Mucosa of descending colon (tissue), 3 donors: ENCODE measurements around the gene OPA3. TPM values are rescaled to one million over a fixed set of nuclear protein-coding genes. Genes with fewer than 3 reads are reported as not detected.

Experiments used
- ATAC-seq: fragments of 200-7000 bp; cut with Tn5 transposase; one replicate; pipeline ENCODE4 v1.9.1; 2020; ENCODE audit warnings: mild to moderate bottlenecking, moderate library complexity
- DNase-seq, 3 donors: peaks; one replicate each; pipeline ENCODE4 v3.0.0-alpha.2; 2020
- H3K36me3 ChIP-seq: fragments of 200-600 bp; one replicate; pipeline ENCODE4 v1.8.0; 2021; ENCODE audit warnings: low read depth, mild to moderate bottlenecking
- H3K4me1 ChIP-seq: fragments of 200-600 bp; one replicate; pipeline ENCODE4 v1.8.0; 2021; ENCODE audit warnings: low read depth, mild to moderate bottlenecking
- H3K4me3 ChIP-seq: fragments of 200-600 bp; one replicate; pipeline ENCODE4 v1.8.0; 2021; ENCODE audit warnings: mild to moderate bottlenecking
- H3K9me3 ChIP-seq: fragments of 200-600 bp; one replicate; pipeline ENCODE4 v1.8.0; 2021; ENCODE audit warnings: mild to moderate bottlenecking
- CTCF ChIP-seq: fragments of 200-600 bp; IDR thresholded peaks from one replicate; pipeline ENCODE4 v1.8.0; 2022; ENCODE audit warnings: antibody characterized with exemption, mild to moderate bottlenecking
- intact Hi-C, 2 donors: fragments of 100-400 bp; cut with DNase I in 1 of 2; cut with micrococcal nuclease in 1 of 2; formaldehyde crosslinking; loops; one replicate each; pipeline versions ENCODE4 v1.11.0 to v1.11.1; 2022; cut with DNase I, micrococcal nuclease
- total RNA-seq, 3 donors: library from RNA; stranded (reverse); fragmentation: NEBNext Ultra II Directional in 2 of 3; extraction: Animal tissue kit (Norgen Biotek cat#: 25700) in 2 of 3; gene quantifications; one replicate each; pipeline versions ENCODE4 v1.2.1 to v1.2.4, GENCODE V29; 2021 to 2023
- donor health status: DM: no; HTN: no; CAD: no; lungs with moderate emphysema.
- donor health status: DM: no; HTN: no; CAD: no.
- donor health status: DM: no; HTN: yes; CAD: no.

The OPA3 gene
- total RNA-seq, 3 donors from 2014 or later = 12.1 to 16.4 (median 13.4) TPM

GRCh38 chr19:45503909-45504308, 80.7 kb downstream of the OPA3 start:
- TF ChIP-seq CTCF = no peak
- no peak overlapping the region for H3K4me3 ChIP-seq
- intact Hi-C loops = no loop called here
- H3K4me1 ChIP-seq = peaks cover 12% of the 10 kb centered on the region
- no peaks in the 10 kb centered on the region for H3K36me3 ChIP-seq
- no peak for ATAC-seq
- no peak for DNase-seq
- no peaks in the 10 kb centered on the region for H3K9me3 ChIP-seq

DNA sequence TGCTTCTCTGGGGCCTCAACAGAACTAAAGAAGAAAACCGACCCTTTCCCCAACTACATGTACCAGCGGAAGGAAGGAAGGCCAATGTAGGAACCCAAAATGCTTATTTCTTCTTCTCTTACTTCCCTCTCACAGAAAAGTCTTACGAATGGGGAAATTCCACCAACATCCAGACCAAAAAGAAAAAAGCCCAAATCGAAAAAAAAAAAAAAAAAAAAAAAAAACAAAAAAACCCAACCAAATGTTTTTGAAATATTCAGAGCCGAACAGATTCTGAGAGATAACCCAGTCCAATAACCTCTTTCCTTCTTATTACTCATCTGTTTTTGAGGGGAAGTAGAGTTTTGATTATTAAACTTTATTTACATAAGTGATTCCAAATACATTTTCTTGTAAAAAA, 82.5 kb downstream of the OPA3 start:
- Histone ChIP-seq H3K36me3 (no peaks in the 10 kb centered on the region), H3K4me3 (no peak overlapping the region), H3K4me1 (peaks cover 29% of the 10 kb centered on the region), H3K9me3 (no peaks in the 10 kb centered on the region)
- intact Hi-C loops = no loop called here
- no peak for DNase-seq
- no peak for TF ChIP-seq CTCF
- ATAC-seq = no peak

DNA sequence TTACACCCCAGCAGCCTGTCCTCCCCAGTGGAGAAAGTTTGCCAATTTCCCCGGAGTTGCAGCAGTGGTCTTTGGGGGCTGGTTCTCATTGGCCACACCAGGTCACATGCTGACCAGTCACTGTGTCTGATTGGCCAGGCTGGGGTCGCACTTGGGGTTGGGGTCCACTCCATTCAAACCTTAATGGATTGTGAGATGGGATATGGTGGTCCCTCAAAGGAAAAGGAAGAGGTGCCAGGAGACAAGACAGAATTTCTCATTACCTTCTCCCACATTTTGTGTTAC, 82.9 kb downstream of the OPA3 start:
- intact Hi-C loops = no loop called here
- ATAC-seq (no peak), DNase-seq (no peak)
- H3K9me3 ChIP-seq = no peaks in the 10 kb centered on the region
- no peaks in the 10 kb centered on the region for H3K36me3 ChIP-seq
- TF ChIP-seq CTCF = no peak
- H3K4me3 ChIP-seq = no peak overlapping the region
- H3K4me1 ChIP-seq = peaks cover 29% of the 10 kb centered on the region

DNA sequence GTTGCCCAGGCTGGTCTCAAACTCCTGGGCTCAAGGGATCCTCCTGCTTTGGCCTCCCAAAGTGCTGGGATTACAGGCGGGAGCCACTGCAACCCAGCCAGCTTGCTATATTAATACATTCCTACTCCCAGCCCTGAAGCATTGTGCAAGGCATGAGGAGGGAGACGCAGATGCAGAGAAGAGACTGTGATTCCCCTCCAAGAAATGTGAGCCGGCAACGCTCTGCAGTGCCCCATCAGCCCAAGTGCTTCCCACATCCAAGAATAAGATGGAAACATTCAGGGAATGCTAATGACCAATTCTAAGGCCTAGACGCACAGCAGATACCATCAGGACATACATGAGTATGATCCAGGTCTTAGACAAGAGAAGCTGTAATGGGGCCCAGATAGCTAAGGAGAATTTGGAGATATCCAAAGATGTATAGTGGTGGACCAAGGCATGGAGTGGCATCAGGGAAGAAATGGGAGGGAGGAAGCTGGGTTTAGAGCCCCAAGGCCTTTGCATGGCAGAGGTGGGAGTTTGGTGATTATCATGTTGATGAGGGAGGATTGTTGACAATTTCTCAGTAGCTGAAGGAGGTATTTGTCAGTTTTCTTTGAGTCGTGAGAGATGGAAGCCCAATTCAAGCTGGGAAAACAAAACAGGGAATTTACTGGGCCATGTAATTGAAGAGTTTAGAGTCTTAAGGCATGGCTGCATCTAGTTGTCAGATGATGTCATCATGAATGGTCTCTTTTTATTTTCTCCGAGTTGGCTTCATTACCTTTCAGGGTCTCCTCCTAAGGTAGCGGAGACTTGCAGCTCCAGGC, 83.5 kb downstream of the OPA3 start:
- H3K4me3 ChIP-seq = no peak overlapping the region
- no peak for DNase-seq
- H3K9me3 ChIP-seq = no peaks in the 10 kb centered on the region
- intact Hi-C loops = no loop called here
- H3K4me1 ChIP-seq = peaks cover 34% of the 10 kb centered on the region
- H3K36me3 ChIP-seq = no peaks in the 10 kb centered on the region
- TF ChIP-seq CTCF = no peak
- no peak for ATAC-seq

GRCh38 chr19:45499196-45500180, 85.1 kb downstream of the OPA3 start:
- ATAC-seq (peak; percentile 42), DNase-seq (peak; percentile 73 to 85 (median 74))
- H3K36me3 ChIP-seq = no peaks in the 10 kb centered on the region
- H3K9me3 ChIP-seq = no peaks in the 10 kb centered on the region
- H3K4me1 ChIP-seq = peaks cover 29% of the 10 kb centered on the region
- no peak for TF ChIP-seq CTCF
- intact Hi-C loops = no loop called here
- no peak overlapping the region for H3K4me3 ChIP-seq
